ENCODE data around the gene SYT12. TPM values are rescaled to one million over a fixed set of nuclear protein-coding genes. Genes with fewer than 3 reads are reported as not detected.

The SYT12 gene
- total RNA-seq, 1 experiment from 2014 or later, result 4.6 TPM

- no peak overlapping the region for H3K4me3 Mint-ChIP-seq
- H3K9me3 Mint-ChIP-seq, result peaks cover 9% of the 10 kb centered on the region
- ATAC-seq (no peak), DNase-seq (ENCODE audit: low spot score) (no peak)
- H3K4me1 Mint-ChIP-seq, result peaks cover 27% of the 10 kb centered on the region
- CTCF ChIA-PET, result interaction anchor here (1.1 to 4.0 kb wide), 2 partner anchors 10 to 35 kb away, joined by 4 to 16 read pairs; no protein-coding TSS in a partner anchor
- no peaks in the 10 kb centered on the region; the same call in 1 of the 2 replicates for H3K27me3 Mint-ChIP-seq (ENCODE audit: low read depth)
- POLR2A ChIA-PET, result no interaction called here
- peaks cover 8% of the 10 kb centered on the region for H3K36me3 Mint-ChIP-seq
- no peak for TF ChIP-seq FOXP1 (CRISPR knock-in tag; IDR thresholded peaks at IDR 0.05; ENCODE audit: borderline replicate concordance)
- no peak overlapping the region for H3K27ac Mint-ChIP-seq
Measured at GRCh38 chr11:66986178-66986545, 36.8 kb upstream of the SYT12 start.

- H3K27me3 Mint-ChIP-seq (ENCODE audit: low read depth), result no peaks in the 10 kb centered on the region; the same call in 1 of the 2 replicates
- H3K9me3 Mint-ChIP-seq, result peaks cover 9% of the 10 kb centered on the region
- no peak overlapping the region for H3K4me3 Mint-ChIP-seq
- peaks cover 8% of the 10 kb centered on the region for H3K36me3 Mint-ChIP-seq
- ATAC-seq (peak; percentile 84), DNase-seq (ENCODE audit: low spot score) (peak; percentile 65)
- H3K4me1 Mint-ChIP-seq, result peaks cover 27% of the 10 kb centered on the region
- CTCF ChIA-PET, result interaction anchor here (0.6 to 4.0 kb wide), 9 partner anchors 11 to 141 kb away, joined by 3 to 23 read pairs (median 4); partner anchors contain the start of genes C11orf86 and SYT12
- POLR2A ChIA-PET, result interaction anchor here (0.7 to 0.8 kb wide), 2 partner anchors 29 to 37 kb away, joined by 3 read pairs; partner anchors contain the start of gene PC
- TF ChIP-seq KAT7 (CRISPR knock-in tag; IDR thresholded peaks at IDR 0.05; ENCODE audit: borderline replicate concordance), result no peak
- TF ChIP-seq MAX (CRISPR knock-in tag; IDR thresholded peaks at IDR 0.05), result peak; percentile 38; the same call in 1 of the 2 replicates
- TF ChIP-seq ZNF396 (CRISPR knock-in tag; IDR thresholded peaks at IDR 0.05; ENCODE audit: borderline replicate concordance), result no peak
- peak; percentile 63; the same call in 1 of the 2 replicates for TF ChIP-seq FOXP4 (CRISPR knock-in tag; IDR thresholded peaks at IDR 0.05)
- TF ChIP-seq CREB1 (CRISPR knock-in tag; IDR thresholded peaks at IDR 0.05), result no peak
- peak; percentile 58; the same call in 1 of the 2 replicates for TF ChIP-seq FOXP1 (CRISPR knock-in tag; IDR thresholded peaks at IDR 0.05; ENCODE audit: borderline replicate concordance)
- TF ChIP-seq USF2 (CRISPR knock-in tag; IDR thresholded peaks at IDR 0.05), result peak; percentile 73
- peak; percentile 55; the same call in 1 of the 2 replicates for TF ChIP-seq CBFB (CRISPR knock-in tag; IDR thresholded peaks at IDR 0.05; ENCODE audit: low read depth)
- TF ChIP-seq ZNF281 (CRISPR knock-in tag; IDR thresholded peaks at IDR 0.05), result peak; percentile 89
- 0 out of 2 replicates have a peak, but pooled peaks have one; percentile 26 for TF ChIP-seq FOXK1 (CRISPR knock-in tag; IDR thresholded peaks at IDR 0.05)
- H3K27ac Mint-ChIP-seq, result no peak overlapping the region; the same call in 1 of the 2 replicates
Measured at GRCh38 chr11:66987158-66987620, 35.7 kb upstream of the SYT12 start.

GRCh38 chr11:66987924-66988637 is 34.9 kb upstream of the SYT12 start:
- Mint-ChIP-seq H3K27me3 (ENCODE audit: low read depth) (no peaks in the 10 kb centered on the region; the same call in 1 of the 2 replicates), H3K27ac (peak overlapping the region; percentile 9; the same call in 1 of the 2 replicates), H3K36me3 (peaks cover 8% of the 10 kb centered on the region), H3K9me3 (peaks cover 9% of the 10 kb centered on the region), H3K4me3 (no peak overlapping the region), H3K4me1 (peaks cover 27% of the 10 kb centered on the region)
- ATAC-seq, result no peak
- CTCF ChIA-PET, result interaction anchor here (1.0 to 4.0 kb wide), 8 partner anchors 12 to 142 kb away, joined by 3 to 23 read pairs (median 4); partner anchors contain the start of genes C11orf86 and SYT12
- DNase-seq (ENCODE audit: low spot score), result no peak
- POLR2A ChIA-PET, result interaction anchor here (0.7 to 0.8 kb wide), 2 partner anchors 29 to 36 kb away, joined by 3 read pairs; partner anchors contain the start of gene PC
- TF ChIP-seq NFYB (CRISPR knock-in tag; conservative IDR thresholded peaks at IDR 0.05; ENCODE audit: low read depth) (no peak), ARID4B (CRISPR knock-in tag; IDR thresholded peaks at IDR 0.05; ENCODE audit: borderline replicate concordance) (no peak), E2F1 (CRISPR knock-in tag; IDR thresholded peaks at IDR 0.05) (no peak), FOXP1 (CRISPR knock-in tag; IDR thresholded peaks at IDR 0.05; ENCODE audit: borderline replicate concordance) (no peak)

Data from WTC11 (cell line).